GM18517 (cell line): ENCODE measurements around the gene KRTAP4-5.
"Not testable (repeated sequence)": the region's sequence is repeated elsewhere in the genome, so short reads cannot be mapped to it uniquely, and the experiment has no call there.

Experiments
- ATAC-seq: cut with Tn5 transposase; IDR thresholded peaks from one replicate; pipeline ENCODE4 v1.9.1; 2021; ENCODE audit warnings: mild to moderate bottlenecking, moderate library complexity; ENCODE audit not compliant: unreplicated experiment

The KRTAP4-5 gene

GRCh38 chr17:41148971-41149651 is 514 bp downstream of the KRTAP4-5 start:
- not testable (repeated sequence) for ATAC-seq

DNA sequence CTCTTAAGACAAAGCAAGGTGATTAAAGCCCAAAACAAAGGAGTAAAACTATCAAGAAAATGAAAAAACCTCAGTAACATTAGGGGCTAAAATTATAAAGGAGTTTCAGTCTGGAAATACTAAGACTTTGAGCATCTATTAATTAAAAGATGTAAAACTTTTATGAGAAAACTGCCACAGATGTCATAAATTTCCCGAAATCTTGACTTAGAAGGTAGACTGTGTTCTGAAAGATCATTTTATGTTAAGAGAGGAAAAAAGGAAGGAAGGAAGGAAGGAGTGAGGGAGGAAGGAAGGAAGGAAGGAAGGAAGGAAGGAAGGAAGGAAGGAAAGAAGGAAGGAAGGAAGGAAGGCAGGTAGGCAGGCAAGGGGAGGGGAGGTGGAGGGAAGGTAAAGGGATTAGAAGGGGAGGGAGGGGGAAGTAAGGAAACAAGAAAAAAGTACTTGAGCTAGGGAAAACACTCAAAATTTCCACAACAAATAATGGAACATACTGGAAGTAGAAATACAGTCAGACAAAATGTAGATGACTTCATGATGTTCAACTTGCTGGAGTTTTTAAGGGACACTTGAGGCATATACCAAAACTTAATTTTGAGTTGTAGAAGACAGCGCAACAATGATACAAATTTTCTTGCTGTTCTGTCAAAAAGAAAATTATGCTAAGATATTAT is 2.0 kb downstream of the KRTAP4-5 start:
- no peak for ATAC-seq

DNA sequence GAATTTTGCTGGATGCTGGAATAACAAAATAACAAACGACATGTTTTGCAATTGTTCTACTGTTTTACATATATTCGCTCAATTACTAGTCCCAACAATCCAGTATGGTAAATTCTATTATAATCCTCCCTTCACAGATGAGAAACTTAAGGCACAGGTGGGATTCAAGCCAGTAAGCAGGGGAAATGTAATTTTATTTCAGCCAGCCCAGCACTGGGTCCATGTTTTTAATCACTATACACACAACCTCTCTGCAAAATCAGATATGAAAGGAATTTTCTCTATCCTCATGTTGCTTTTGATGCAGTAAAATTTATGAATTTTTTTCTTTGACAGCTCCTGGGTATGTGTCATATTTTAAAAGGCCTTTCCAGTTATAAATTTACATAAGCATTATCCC is 4.4 kb downstream of the KRTAP4-5 start:
- ATAC-seq, result no peak

GRCh38 chr17:41144846-41145245 is 4.8 kb downstream of the KRTAP4-5 start:
- no peak for ATAC-seq

DNA sequence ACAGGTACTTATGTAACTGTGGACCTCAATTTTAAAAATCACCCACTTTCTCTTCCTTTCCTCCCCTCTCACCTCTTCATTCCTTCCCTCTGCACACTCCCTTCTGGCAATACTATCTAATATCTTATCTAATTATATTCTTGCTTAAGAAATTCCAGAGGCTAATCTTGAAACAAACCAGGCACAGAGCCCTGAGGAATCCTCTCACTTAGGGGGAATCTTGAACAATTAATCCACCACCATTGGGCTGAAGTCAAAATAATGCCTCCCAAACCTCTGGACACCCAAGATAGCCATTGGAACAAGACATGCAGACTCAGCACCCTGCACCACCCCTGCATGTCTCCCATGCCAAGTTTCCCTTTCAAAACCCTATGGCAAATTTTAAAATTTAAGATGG is 8.3 kb downstream of the KRTAP4-5 start:
- no peak for ATAC-seq

DNA sequence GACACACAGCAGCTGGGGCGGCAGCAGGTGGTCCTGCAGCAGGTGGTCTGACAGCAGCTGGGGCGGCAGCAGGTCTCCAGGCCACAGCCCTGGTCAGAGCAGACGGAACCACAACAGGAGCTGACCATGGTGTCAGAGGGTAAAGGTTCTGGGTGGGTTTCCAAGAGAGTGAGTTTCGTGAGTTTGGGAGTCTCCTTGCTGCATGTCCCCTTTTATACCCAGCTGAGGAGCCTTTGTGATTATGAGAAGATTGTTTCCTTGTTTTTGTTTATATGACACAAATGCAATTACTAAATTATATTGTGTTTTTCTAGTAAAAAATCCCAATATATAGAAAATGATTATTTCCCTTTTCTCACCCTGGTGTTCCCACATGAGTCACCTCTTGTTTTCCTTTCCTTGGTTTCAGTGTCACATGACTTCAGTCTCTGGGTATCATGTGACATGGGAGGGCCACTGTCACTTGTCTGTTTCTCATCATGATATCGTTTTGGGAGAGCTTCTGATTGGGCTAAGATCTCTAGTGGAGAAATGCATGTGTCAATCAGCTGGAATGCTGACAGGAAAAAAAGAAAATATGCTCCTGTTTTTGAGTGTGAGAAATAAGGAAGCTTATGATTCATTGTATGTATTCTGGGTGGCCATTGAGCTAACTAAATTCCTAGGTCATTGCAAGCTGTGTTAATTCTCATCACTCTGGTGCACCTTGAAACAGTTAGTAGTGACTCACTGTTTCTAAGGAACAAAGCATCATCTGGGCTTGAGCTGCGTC is 9.1 kb downstream of the KRTAP4-5 start, which contains the start of gene KRTAP4-6:
TSS of gene KRTAP4-6 (minus strand) at position 185 of the 772 bp plus-strand sequence. CDS start at position 128, 57 bp downstream.
- no peak for ATAC-seq

GRCh38 chr17:41139865-41140264 is 9.8 kb downstream of the KRTAP4-5 start:
- ATAC-seq, result not testable (repeated sequence)

GRCh38 chr17:41133880-41134735 is 15.5 kb downstream of the KRTAP4-5 start:
- no peak for ATAC-seq

- ATAC-seq, result no peak
Observed at GRCh38 chr17:41131979-41132378, 17.6 kb downstream of the KRTAP4-5 start.

DNA sequence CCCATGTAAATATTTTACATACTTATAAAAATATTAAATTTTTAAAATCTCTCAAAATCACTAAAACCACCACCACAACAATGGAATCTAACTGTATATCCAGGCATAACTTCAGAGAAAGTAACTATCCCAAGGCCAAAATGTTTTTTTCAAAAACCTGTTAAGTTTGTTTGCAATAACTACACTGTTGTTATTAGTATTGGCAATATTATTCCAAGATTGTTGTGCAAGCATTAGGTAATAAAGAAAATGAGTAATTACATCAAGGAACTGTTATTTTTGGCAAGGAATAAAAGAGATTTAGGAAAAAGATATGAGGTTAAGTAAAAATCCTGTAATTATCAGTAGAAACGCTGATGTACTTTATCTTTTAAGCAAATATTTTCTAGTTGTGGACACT is 22.3 kb downstream of the KRTAP4-5 start:
- no peak for ATAC-seq

DNA sequence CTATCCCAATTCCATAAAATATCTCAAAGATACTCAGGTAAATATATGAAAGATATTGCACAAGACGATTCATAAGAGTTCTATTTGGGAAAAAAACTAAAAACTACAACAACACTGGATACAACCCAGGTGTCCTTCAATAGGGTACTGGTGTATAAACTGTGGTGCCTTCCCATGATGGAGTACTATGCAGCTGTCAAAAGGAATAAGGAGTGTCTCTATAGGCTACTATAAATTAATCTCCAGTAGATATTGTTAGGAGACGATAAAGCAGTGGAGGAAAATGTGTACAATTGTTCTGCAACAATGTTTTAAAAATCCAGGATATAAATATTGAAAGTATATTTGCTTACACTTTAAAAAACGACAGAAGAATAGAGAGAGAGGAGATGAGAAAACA is 23.2 kb downstream of the KRTAP4-5 start:
- ATAC-seq, result no peak

- ATAC-seq, result no peak
Observed at GRCh38 chr17:41125064-41125463, 24.6 kb downstream of the KRTAP4-5 start.

DNA sequence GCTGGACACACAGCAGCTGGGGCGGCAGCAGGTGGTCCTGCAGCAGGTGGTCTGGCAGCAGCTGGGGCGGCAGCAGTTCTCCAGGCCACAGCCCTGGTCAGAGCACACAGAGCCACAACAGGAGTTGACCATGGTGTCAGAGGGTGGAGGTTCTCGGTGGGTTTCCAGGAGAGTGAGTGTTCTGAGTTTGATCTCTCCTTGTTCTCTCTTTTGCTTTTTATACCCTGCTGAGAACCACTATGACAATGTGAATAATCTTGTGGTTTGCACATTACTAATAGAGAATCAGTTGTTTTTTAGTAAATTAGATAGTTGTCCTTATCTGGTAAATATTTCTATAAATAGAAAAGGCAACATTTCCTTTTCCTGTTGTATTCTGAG is 25.6 kb downstream of the KRTAP4-5 start, which contains the start of gene KRTAP4-12:
TSS of gene KRTAP4-12 (minus strand) at position 192 of the 381 bp plus-strand sequence. CDS start at position 132, 60 bp downstream.
- ATAC-seq, result not testable (repeated sequence)

GRCh38 chr17:41123292-41123990 is 26.2 kb downstream of the KRTAP4-5 start:
- not testable (repeated sequence) for ATAC-seq

- ATAC-seq, result no peak
Observed at GRCh38 chr17:41121742-41122141, 27.9 kb downstream of the KRTAP4-5 start.

GRCh38 chr17:41119696-41120690 is 29.6 kb downstream of the KRTAP4-5 start:
- not testable (repeated sequence) for ATAC-seq

DNA sequence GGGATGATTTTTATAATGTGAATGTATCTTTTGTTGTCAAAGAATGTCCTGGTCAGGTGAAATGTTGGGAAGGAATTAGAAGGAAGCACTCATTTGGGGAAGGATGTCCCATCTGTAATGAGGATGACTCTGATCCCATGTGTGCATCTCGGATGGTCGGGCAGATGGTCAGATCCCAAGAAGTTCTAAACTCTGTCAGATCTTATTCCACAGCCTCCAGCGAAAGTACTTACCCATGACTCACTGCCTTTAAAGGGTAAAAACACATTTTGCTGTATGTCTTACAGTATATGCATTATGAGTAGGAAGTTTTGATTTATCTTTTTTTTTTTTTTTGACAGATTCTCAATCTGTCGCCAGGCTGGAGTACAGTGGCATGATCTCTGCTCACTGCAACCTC is 30.9 kb downstream of the KRTAP4-5 start:
- no peak for ATAC-seq

- not testable (repeated sequence) for ATAC-seq
Observed at GRCh38 chr17:41117846-41118386, 31.7 kb downstream of the KRTAP4-5 start, which contains the start of gene KRTAP4-11. KRTAP4-11 (minus strand) TSS chr17:41118373; CDS start chr17:41118315, 58 bp downstream.
